ENCODE results near the gene STK25. TPM values are rescaled to one million over a fixed set of nuclear protein-coding genes. Genes with fewer than 3 reads are reported as not detected.
"Not testable (repeated sequence)": the region's sequence is repeated elsewhere in the genome, so short reads cannot be mapped to it uniquely, and the experiment has no call there.

Gene STK25
- polyA plus RNA-seq, 12 donors, result 205 to 317 (median 276) TPM; not detected in 1

DNA sequence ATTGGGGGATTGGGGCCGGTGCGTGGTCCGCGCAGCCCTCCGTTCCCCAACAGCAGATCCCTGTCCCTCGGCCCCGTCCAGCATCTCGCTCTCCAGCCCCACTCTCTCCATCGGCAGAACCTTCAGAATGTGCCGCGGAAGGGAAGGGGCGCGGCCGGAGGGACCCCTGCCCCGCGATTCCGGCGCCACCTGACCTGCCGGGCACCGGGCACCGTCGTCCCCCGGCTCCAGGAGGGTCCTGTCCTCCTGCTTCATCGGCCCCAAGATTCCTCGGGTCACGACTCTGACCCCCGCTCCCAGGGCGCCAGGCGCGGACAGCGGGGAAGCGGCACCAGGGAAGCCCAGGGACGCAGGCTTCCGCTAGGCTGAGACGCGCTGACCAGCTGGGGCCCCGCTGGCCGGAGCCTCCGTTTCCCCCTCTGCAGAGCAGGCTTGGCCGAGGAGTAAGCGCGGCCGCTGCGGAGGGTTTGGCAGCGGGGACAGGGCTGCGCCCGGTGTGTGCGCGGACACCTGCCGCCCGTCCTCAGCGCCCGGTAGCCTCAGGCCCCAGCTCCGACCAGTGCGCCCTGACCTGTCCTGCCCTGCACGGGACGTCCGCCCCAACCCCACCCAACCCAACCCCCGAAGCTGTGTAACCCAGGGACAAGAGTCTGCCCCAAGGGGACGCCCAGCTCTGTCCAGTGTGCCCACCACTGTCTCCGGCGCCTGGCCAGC, 33.3 kb upstream of the STK25 start:
- no peak for DNase-seq

- no peak for DNase-seq
These were observed 32.6 kb upstream of the STK25 start for GRCh38 chr2:241540771-241541561.

DNA sequence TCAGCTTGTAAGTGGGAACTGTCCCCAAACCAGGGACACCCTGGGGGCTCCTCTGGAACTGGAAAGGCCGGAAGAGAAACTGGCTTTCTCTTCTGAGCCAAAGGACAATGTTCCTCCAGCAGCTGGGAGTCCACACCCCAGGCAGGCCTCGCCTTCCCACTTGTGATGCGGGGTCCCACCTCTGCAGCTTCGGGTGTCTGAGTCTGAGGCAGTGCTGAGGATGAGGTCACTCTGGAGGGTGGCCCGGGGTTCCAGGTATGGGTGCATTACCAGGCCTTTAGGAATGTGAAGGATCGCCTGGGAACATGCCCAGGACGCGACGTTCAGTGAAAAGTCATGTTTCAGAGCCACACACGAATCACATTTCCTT, 32.0 kb upstream of the STK25 start:
- no peak for DNase-seq

DNA sequence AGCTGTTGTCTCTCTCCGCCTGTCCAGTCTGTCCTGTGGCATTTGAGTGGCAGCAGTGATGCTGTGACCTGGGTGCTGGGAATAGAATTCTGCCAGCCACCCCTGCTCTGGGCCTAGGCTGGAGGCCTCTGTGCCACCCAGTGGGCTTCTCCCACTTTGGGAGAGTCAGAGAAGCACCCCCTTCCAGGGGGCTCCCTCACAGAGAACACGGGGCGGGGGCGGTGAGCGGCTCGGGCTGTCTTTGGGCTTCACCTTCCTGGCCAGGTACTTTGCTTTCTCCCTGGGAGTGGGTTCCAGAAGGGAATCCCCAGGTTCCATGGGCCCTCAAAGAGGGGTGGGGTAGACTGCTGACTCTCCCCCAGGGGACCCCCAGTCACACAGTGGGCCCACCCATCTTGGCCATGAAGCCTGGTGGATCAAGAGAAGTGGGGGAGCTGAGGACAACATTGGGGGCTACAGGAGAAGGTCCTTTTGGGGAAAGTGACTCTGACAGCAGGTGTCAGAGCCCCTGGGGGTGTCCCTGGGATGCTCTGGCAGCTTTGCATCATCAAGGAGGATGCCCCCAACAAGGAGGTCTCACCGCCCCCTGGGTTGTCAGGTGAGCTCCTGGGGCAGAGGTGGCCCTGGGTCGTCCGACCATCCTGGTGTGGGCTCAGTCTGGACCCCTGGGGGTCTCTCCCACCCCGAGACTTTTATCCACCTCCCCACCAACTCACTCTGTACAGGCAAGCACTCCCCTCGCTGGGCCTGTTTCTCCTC, 31.4 kb upstream of the STK25 start:
- no peak for DNase-seq

DNA sequence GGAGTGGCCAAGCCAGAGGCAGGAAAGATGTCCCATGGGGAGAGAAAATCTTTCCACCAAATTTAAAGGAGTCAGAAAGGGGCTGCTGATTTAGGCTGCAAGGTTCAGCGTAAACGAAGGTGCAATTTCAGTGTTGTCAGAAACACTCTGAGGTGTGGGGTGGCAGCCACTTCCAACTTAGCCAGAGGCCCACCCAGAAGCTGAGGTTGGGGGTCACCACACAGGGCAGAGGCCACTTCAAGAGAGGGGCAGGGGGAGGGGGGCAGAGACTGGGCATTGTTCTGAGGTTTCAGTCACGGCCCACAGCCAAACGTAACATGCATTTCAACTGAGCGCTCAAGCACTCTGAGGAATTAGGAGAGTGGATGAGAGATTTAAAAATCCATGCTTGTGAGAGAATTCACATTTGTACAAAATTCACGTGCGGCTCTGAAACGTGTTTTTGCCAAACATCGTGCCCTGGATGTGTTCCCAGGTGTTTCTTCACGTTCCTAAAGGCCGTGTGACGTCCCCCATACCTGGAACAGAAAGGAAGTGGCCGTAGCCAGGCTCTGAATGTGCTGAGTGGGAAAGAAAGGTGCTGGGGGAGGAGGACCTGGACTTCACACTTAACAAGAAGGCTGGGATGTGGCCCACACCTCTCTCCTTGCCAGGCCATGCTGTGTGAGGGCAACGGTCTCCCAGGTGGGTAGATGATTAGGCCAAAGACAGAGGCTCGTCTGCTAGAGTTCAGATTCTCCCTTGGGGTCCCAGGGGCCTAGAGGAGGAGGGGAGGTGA, 30.6 kb upstream of the STK25 start:
- DNase-seq, result no peak

DNA sequence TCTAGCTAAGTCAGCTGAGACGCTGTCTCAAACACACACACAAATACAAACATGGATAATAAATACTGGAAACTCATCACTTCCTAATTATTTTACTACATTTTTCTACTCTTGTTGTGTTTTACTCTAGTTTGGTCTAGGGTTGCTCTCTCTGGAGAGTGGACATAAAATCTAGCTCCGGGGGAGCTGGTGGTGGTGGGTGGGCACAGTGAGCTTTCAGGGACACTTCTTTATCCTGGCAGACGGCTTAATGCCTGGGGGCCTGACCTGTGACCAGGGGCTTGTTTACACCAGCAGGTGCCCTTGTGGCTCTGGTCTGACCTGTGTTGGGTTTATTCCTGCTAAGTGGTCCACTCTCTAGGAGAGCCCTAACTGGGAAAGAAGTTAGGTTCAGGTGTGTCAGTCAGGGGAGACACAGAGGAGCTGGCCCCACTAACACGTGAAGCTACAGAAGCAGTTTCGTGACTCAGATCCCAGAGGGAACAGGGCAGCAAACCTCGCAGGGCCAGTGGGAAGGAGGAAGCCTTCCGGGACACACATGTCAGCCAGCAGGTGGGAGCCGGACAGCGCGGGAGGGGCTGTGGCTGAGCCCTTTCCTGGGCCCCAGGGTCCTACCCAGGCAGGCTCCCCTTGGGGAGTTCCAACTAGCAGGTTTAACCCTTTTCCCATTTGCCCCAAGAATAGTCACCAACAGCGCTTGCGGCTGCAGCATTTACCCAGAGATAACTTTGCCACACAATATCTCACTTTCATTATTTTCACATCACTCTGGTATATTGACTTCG, 27.7 kb upstream of the STK25 start:
- no peak for DNase-seq

- DNase-seq, result no peak
These were observed 26.5 kb upstream of the STK25 start for GRCh38 chr2:241534701-241535375.

DNA sequence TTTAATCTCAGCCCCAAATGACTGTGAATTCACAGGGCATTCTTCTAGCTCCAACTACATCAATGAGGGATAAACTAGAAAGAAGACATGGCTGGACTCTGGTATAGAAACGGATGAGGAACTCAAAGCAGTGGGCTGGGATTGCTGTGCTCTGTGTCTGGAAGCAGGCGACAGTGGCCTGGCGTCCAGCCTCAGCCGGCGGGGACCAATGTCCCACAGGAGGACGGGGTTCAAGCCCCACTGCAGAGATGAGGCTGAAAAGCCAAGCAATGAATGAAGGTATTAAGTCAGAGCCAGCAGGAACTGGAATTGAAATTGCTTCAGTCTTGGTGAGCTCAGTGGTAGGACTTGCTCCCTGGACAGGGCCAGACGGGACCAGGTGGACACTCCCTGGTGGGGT, 25.9 kb upstream of the STK25 start:
- no peak for DNase-seq

GRCh38 chr2:241532733-241533601, 24.6 kb upstream of the STK25 start:
- DNase-seq, result no peak

DNA sequence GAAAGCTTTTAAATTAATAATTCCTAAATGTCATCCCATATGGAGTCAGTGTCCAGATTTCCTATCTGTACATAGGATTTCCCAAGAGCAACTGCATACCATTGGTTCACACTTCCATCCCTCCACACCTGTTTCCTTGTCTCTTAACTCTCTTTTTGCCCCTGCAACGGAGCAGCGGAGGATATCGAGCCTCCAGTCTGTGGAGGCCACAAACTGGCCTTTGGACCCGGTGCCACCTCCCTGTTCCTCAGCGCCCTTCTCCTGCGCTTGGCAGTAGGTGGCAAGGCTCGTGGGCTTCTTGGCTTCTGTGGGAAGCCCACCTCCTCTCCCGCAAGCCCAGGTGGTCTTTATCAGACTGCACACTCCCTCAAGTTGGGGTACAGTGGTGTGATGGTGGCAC, 23.8 kb upstream of the STK25 start:
- no peak for DNase-seq

GRCh38 chr2:241531161-241531722, 22.9 kb upstream of the STK25 start:
- DNase-seq, result no peak

- DNase-seq, result no peak
These were observed 22.2 kb upstream of the STK25 start for GRCh38 chr2:241530571-241530970.

DNA sequence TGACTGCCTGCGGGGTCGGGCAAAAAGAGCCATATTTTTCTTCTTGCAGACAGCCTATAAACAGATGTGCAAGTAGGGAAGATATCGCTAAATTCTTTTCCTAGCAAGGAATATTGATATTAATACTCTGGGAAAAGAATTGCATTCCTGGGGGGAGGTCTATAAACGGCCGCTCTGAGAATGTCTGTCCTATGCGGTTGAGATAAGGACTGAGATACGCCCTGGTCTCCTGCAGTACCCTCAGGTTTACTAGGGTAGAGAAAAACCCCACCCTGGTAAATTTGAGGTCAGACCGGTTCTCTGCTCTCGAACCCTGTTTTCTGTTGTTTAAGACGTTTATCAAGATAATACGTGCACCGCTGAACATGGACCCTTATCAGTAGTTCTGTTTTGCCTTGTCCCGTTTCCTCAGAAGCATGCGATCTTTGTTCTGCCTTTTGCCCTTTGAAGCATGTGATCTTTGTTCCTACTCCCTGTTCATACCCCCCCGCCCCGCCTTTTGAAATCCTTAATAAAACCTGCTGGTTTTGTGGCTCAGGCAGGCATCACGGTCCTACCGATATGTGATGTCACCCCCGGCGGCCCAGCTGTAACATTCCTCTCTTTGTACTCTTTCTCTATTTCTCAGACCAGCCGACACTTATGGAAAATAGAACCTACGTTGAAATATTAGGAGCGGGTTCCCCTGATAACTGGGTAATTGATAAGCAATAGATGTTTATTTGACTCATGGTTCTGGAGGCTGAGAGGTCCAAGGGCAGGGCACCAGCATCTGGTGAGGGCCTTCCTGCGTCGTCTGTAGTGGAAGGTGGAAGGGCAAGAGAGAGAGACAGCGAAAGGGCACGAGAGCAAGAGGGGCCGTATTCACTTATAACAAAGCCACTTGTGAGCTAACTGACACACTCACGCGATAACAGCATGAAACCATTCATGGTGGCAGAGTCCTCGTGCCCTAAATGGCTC, 17.7 kb upstream of the STK25 start:
- not testable (repeated sequence) for DNase-seq

GRCh38 chr2:241522477-241522876, 14.1 kb upstream of the STK25 start:
- DNase-seq, result no peak

GRCh38 chr2:241519669-241520068, 11.3 kb upstream of the STK25 start:
- DNase-seq, result no peak

GRCh38 chr2:241517297-241517696, 8.9 kb upstream of the STK25 start:
- DNase-seq, result no peak

DNA sequence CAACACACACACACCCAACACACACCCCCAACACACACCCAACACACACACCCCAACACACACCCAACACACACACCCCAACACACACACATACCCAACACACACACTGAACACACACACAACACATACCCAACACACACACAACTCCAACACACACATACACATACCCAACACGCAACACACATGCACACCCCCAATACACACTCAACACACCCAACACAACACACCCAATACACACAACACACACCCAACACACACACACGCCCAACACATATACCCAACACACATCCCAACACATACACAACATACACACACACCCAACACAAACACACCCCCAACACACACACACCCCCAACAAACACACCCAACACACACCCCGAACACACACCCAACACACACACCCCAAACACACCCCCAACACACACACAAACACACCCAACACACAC, 8.2 kb upstream of the STK25 start:
- DNase-seq, result no peak
